ENCODE measurements around the gene SOCS1.

DNA sequence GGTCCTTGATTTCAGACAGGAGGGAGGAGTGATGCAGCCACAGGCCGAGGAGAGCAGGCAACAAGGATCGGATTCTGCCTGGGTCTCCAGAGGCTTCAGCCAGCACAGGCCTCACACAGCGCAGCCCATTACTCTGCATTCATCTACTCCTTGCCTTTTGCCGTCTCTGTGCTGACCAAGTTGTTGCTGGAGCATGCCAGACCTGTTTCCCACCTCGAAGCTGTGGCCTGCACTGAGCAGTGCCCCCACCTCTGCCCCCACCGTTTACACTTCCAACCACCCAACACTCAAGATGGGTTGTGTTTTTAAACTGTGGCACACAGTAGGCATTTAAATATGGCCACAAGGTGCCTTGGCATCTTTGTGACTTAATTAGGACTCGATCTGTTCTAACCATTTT is 19.0 kb upstream of the SOCS1 start:
- TF ChIP-seq POLR2AphosphoS5 (IDR thresholded peaks at IDR 0.05; ENCODE audit: low read depth, low read length) (no peak), POLR2A (IDR thresholded peaks at IDR 0.05; ENCODE audit: low read depth, low read length) (no peak), TAF1 (IDR thresholded peaks at IDR 0.05; ENCODE audit: borderline replicate concordance, low read depth, low read length) (no peak)

All from GM12892 (cell line).